ENCODE results near the gene SYT15.
"Not testable (repeated sequence)": the region's sequence is repeated elsewhere in the genome, so short reads cannot be mapped to it uniquely, and the experiment has no call there.

DNA sequence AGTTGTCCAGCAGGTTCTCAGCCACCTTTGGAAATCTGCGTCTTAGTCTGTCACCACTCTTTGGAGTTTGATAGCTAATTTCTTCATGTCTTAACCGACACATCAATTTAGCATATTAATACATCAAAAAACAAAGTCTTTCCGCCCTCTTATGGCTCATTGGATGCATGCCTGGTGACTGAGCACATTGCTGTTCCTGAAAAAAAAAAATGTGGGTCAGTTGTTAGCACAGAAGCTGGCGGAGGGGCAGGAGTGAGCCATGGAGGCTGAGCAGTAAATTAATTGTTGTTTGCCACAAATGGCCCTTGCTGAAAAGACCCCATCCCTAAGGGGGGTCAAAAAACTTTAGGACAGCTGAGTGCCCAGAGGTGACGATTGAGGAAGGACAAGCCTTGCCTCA lies 5.6 kb upstream of the SYT15 start:
- TF ChIP-seq, protein P1, sequence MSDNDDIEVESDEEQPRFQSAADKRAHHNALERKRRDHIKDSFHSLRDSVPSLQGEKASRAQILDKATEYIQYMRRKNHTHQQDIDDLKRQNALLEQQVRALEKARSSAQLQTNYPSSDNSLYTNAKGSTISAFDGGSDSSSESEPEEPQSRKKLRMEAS (IDR thresholded peaks at IDR 0.05; ENCODE audit: low read depth, low read length): not testable (repeated sequence)
- TF ChIP-seq, protein P2, sequence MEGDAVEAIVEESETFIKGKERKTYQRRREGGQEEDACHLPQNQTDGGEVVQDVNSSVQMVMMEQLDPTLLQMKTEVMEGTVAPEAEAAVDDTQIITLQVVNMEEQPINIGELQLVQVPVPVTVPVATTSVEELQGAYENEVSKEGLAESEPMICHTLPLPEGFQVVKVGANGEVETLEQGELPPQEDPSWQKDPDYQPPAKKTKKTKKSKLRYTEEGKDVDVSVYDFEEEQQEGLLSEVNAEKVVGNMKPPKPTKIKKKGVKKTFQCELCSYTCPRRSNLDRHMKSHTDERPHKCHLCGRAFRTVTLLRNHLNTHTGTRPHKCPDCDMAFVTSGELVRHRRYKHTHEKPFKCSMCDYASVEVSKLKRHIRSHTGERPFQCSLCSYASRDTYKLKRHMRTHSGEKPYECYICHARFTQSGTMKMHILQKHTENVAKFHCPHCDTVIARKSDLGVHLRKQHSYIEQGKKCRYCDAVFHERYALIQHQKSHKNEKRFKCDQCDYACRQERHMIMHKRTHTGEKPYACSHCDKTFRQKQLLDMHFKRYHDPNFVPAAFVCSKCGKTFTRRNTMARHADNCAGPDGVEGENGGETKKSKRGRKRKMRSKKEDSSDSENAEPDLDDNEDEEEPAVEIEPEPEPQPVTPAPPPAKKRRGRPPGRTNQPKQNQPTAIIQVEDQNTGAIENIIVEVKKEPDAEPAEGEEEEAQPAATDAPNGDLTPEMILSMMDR (IDR thresholded peaks at IDR 0.05; ENCODE audit: low read depth, low read length): not testable (repeated sequence)
- not testable (repeated sequence) for TF ChIP-seq POLR2A (IDR thresholded peaks at IDR 0.05; ENCODE audit: extremely low read depth, insufficient read length); MYC (IDR thresholded peaks at IDR 0.05; ENCODE audit: low read depth, low read length)

Measured in NB4 (cell line).